GM21786 (cell line): ENCODE results near the gene ARHGAP24.
"Not testable (repeated sequence)": the region's sequence is repeated elsewhere in the genome, so short reads cannot be mapped to it uniquely, and the experiment has no call there.

ENCODE experiments used
- ATAC-seq: cut with Tn5 transposase; IDR thresholded peaks from one replicate; pipeline ENCODE4 v1.9.1; 2021; ENCODE audit not compliant: unreplicated experiment

Gene ARHGAP24

GRCh38 chr4:85946821-85947220 lies 471.9 kb downstream of the ARHGAP24 start:
- no peak for ATAC-seq

GRCh38 chr4:85951099-85951498 lies 476.1 kb downstream of the ARHGAP24 start:
- ATAC-seq, result no peak

- no peak for ATAC-seq
Observed at GRCh38 chr4:85952528-85952927, 477.6 kb downstream of the ARHGAP24 start.

- no peak for ATAC-seq
Observed at GRCh38 chr4:85952972-85953650, 478.2 kb downstream of the ARHGAP24 start.

- no peak for ATAC-seq
Observed at GRCh38 chr4:85953651-85954018, 478.7 kb downstream of the ARHGAP24 start.

GRCh38 chr4:85955620-85956292 lies 480.8 kb downstream of the ARHGAP24 start:
- no peak for ATAC-seq

- ATAC-seq, result no peak
Observed at GRCh38 chr4:85956293-85956945, 481.5 kb downstream of the ARHGAP24 start.

GRCh38 chr4:85961887-85962286 lies 486.9 kb downstream of the ARHGAP24 start:
- no peak for ATAC-seq

GRCh38 chr4:85963231-85963630 lies 488.3 kb downstream of the ARHGAP24 start:
- ATAC-seq, result no peak

- no peak for ATAC-seq
Observed at GRCh38 chr4:85964298-85964697, 489.3 kb downstream of the ARHGAP24 start.

GRCh38 chr4:85965017-85965416 lies 490.1 kb downstream of the ARHGAP24 start:
- not testable (repeated sequence) for ATAC-seq

GRCh38 chr4:85965529-85965928 lies 490.6 kb downstream of the ARHGAP24 start:
- no peak for ATAC-seq

- no peak for ATAC-seq
Observed at GRCh38 chr4:85966373-85966772, 491.4 kb downstream of the ARHGAP24 start.

GRCh38 chr4:85967872-85968271 lies 492.9 kb downstream of the ARHGAP24 start:
- no peak for ATAC-seq

- ATAC-seq, result peak; percentile 71
Observed at GRCh38 chr4:85968945-85969819, 494.2 kb downstream of the ARHGAP24 start.

GRCh38 chr4:85970535-85970934 lies 495.6 kb downstream of the ARHGAP24 start:
- ATAC-seq, result no peak

- peak; percentile 89 for ATAC-seq
Observed at GRCh38 chr4:85979276-85979675, 504.3 kb downstream of the ARHGAP24 start.

GRCh38 chr4:85986266-85986665 lies 511.3 kb downstream of the ARHGAP24 start:
- ATAC-seq, result no peak

GRCh38 chr4:85993641-85994040 lies 518.7 kb downstream of the ARHGAP24 start:
- no peak for ATAC-seq

GRCh38 chr4:85994576-85994975 lies 519.6 kb downstream of the ARHGAP24 start:
- no peak for ATAC-seq

- ATAC-seq, result no peak
Observed at GRCh38 chr4:85995361-85995760, 520.4 kb downstream of the ARHGAP24 start.
